ENCODE measurements around the gene ANO6.

- no peak for TF ChIP-seq CTCF (optimal IDR thresholded peaks at IDR 0.05 in 1 of 3, IDR thresholded peaks at IDR 0.05 in 1 of 3, conservative IDR thresholded peaks at IDR 0.05 in 1 of 3; ENCODE audit: extremely low read depth in 1 of 3, insufficient read depth in 2 of 3, low read length in 3 of 3)
- TF ChIP-seq EZH2 (IDR thresholded peaks at IDR 0.05; ENCODE audit: low read length): no peak
Observed at GRCh38 chr12:45304514-45305178, 88.8 kb downstream of the ANO6 start.

Measured in keratinocyte (primary cell).